Measurements from ENCODE around the gene CAMSAP1. TPM values are rescaled to one million over a fixed set of nuclear protein-coding genes. Genes with fewer than 3 reads are reported as not detected.

Gene CAMSAP1
- total and polyA plus RNA-seq, 10 of the 15 experiments (the other 5 are each of a cell fraction or from before 2014, with no cell fraction given), result 1.4 to 24.7 (median 8.0) TPM

- DNase-seq (ENCODE audit: low read depth, low spot score), result no peak
- no peak overlapping the region for H3K4me3 ChIP-seq
These were observed 48.8 kb upstream of the CAMSAP1 start for GRCh38 chr9:135955934-135956801.

GRCh38 chr9:135952664-135953206 lies 45.4 kb upstream of the CAMSAP1 start:
- in situ Hi-C loops (cut with MboI), result no loop called here
- Histone ChIP-seq H3K4me2 (ENCODE audit: control insufficient read depth, insufficient read depth) (no peak overlapping the region), H3K79me2 (ENCODE audit: control insufficient read depth, insufficient read depth, low read length) (peaks cover 9% of the 10 kb centered on the region), H3K27me3 (replicated peaks in 1 of 2; ENCODE audit: control insufficient read depth in 2 of 2, insufficient read depth in 2 of 2, low read length in 1 of 2) (no peaks in the 10 kb centered on the region), H3K27ac (ENCODE audit: control insufficient read depth, insufficient read depth) (no peak overlapping the region), H4K20me1 (ENCODE audit: control insufficient read depth, insufficient read depth) (no peaks in the 10 kb centered on the region), H3K36me3 (ENCODE audit: control insufficient read depth in 2 of 2, insufficient read depth in 2 of 2, low read length in 1 of 2) (peaks cover 5 to 12% of the 10 kb centered on the region in 2 experiments; a peak in 3 of 4 replicates), H3K4me3 (no peak overlapping the region), H2AFZ (ENCODE audit: control insufficient read depth, low read depth, low read length) (no peak overlapping the region), H3K4me1 (ENCODE audit: control insufficient read depth, insufficient read depth, low read length) (no peaks in the 10 kb centered on the region), H3K9ac (ENCODE audit: control insufficient read depth, insufficient read depth, low read length) (no peak overlapping the region), H3K9me3 (replicated peaks; ENCODE audit: control insufficient read depth, insufficient read depth, low read length) (no peaks in the 10 kb centered on the region)
- CTCF ChIA-PET, result no interaction called here
- BruUV-seq (replicated peaks), result TSS peak; percentile 59
- ATAC-seq, result no peak
- DNase-seq (ENCODE audit: low read depth, low spot score), result no peak
- intact Hi-C loops (cut with micrococcal nuclease; ENCODE audit: unreplicated experiment), result no loop called here
- RAD21 ChIA-PET (ENCODE audit: unreplicated experiment), result no interaction called here
- no peak for FAIRE-seq
- POLR2A ChIA-PET, result no interaction called here
- SMC1A ChIA-PET (ENCODE audit: uncharacterized antibody, unreplicated experiment), result no interaction called here
- 90% methylated on average over 22 of the region's 22 CpGs for WGBS (ENCODE audit: insufficient coverage, insufficient replicate concordance, low lambda C conversion rate, missing lambda C conversion rate)
- TF ChIP-seq EED (IDR thresholded peaks at IDR 0.05; ENCODE audit: low read depth) (no peak), ZNF217 (IDR thresholded peaks at IDR 0.05) (no peak), HSF1 (IDR thresholded peaks at IDR 0.05; ENCODE audit: low read depth, low read length) (no peak), REST (IDR thresholded peaks at IDR 0.05; ENCODE audit: low read depth, low read length) (no peak), SPI1 (IDR thresholded peaks at IDR 0.05; ENCODE audit: borderline replicate concordance, insufficient read depth, low read depth, low read length) (no peak), BRCA1 (IDR thresholded peaks at IDR 0.05; ENCODE audit: low read depth, low read length) (no peak), YY1 (IDR thresholded peaks at IDR 0.05; ENCODE audit: low read depth, low read length) (no peak), BCL11A (IDR thresholded peaks at IDR 0.05; ENCODE audit: low read depth, low read length) (no peak), BACH1 (IDR thresholded peaks at IDR 0.05; ENCODE audit: borderline replicate concordance) (no peak)

More at GRCh38 chr9:135955934-135956801, 48.8 kb upstream of the CAMSAP1 start:
- CTCF ChIA-PET, result interaction anchor here (1.6 kb wide), 1 partner anchor 92 kb away, joined by 6 read pairs; no protein-coding TSS in a partner anchor
- Histone ChIP-seq H3K36me3 (ENCODE audit: control insufficient read depth in 2 of 2, insufficient read depth in 2 of 2, low read length in 1 of 2) (peaks cover 3 to 10% of the 10 kb centered on the region in 2 experiments; a peak in 3 of 4 replicates), H3K9ac (ENCODE audit: control insufficient read depth, insufficient read depth, low read length) (no peak overlapping the region), H3K27me3 (replicated peaks in 1 of 2; ENCODE audit: control insufficient read depth in 2 of 2, insufficient read depth in 2 of 2, low read length in 1 of 2) (no peaks in the 10 kb centered on the region), H2AFZ (ENCODE audit: control insufficient read depth, low read depth, low read length) (no peak overlapping the region), H3K27ac (ENCODE audit: control insufficient read depth, insufficient read depth) (no peak overlapping the region), H3K79me2 (ENCODE audit: control insufficient read depth, insufficient read depth, low read length) (peaks cover 36% of the 10 kb centered on the region), H3K4me2 (ENCODE audit: control insufficient read depth, insufficient read depth) (no peak overlapping the region), H3K4me1 (ENCODE audit: control insufficient read depth, insufficient read depth, low read length) (peaks cover 9% of the 10 kb centered on the region), H4K20me1 (ENCODE audit: control insufficient read depth, insufficient read depth) (peaks cover 4% of the 10 kb centered on the region; the same call in 1 of the 2 replicates), H3K9me3 (replicated peaks; ENCODE audit: control insufficient read depth, insufficient read depth, low read length) (no peaks in the 10 kb centered on the region)
- intact Hi-C loops (cut with micrococcal nuclease; ENCODE audit: unreplicated experiment) (no loop called here), in situ Hi-C loops (cut with MboI) (no loop called here)
- WGBS (ENCODE audit: insufficient coverage, insufficient replicate concordance, low lambda C conversion rate, missing lambda C conversion rate), result 93% methylated on average over 30 of the region's 32 CpGs
- BruUV-seq (replicated peaks), result no TSS peak
- FAIRE-seq (no peak), ATAC-seq (no peak)
- RAD21 ChIA-PET (ENCODE audit: unreplicated experiment), result no interaction called here
- TF ChIP-seq HDAC6 (IDR thresholded peaks at IDR 0.05; ENCODE audit: unreplicated experiment), result no peak
- TF ChIP-seq SMC3 (IDR thresholded peaks at IDR 0.05; ENCODE audit: borderline replicate concordance, low read length), result no peak
- no peak for TF ChIP-seq CHD4 (IDR thresholded peaks at IDR 0.05)
- no peak for TF ChIP-seq ZNF274 (IDR thresholded peaks at IDR 0.05; ENCODE audit: insufficient read depth, insufficient read length)
- TF ChIP-seq MEF2A (IDR thresholded peaks at IDR 0.05; ENCODE audit: insufficient read depth, low read depth, low read length), result no peak
- SMC1A ChIA-PET (ENCODE audit: uncharacterized antibody, unreplicated experiment), result interaction anchor here (1.1 kb wide), 1 partner anchor 166 kb away, joined by 3 read pairs; no protein-coding TSS in a partner anchor
- POLR2A ChIA-PET, result no interaction called here
